Measurements from ENCODE around the gene TUBB6.

DNA sequence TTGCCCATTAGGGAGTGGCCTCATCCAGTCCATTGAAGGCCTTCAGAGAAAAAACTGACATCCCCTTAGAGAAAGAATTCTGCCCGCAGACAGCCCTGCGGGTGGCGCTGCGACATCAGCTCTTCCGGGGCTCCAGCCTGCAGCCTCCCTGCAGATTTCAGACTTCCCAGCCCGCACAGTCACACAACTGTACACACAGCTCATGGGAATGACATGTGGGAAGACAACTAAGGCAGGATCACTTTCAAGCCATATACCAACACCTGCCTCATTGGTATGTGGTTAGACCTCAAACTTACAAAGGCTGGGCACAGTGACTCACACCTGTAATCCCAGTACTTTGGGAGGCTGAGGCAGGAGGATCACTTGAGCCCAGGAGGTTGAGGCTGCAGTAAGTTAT, 24.8 kb upstream of the TUBB6 start:
- TF ChIP-seq, protein P1, sequence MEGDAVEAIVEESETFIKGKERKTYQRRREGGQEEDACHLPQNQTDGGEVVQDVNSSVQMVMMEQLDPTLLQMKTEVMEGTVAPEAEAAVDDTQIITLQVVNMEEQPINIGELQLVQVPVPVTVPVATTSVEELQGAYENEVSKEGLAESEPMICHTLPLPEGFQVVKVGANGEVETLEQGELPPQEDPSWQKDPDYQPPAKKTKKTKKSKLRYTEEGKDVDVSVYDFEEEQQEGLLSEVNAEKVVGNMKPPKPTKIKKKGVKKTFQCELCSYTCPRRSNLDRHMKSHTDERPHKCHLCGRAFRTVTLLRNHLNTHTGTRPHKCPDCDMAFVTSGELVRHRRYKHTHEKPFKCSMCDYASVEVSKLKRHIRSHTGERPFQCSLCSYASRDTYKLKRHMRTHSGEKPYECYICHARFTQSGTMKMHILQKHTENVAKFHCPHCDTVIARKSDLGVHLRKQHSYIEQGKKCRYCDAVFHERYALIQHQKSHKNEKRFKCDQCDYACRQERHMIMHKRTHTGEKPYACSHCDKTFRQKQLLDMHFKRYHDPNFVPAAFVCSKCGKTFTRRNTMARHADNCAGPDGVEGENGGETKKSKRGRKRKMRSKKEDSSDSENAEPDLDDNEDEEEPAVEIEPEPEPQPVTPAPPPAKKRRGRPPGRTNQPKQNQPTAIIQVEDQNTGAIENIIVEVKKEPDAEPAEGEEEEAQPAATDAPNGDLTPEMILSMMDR (IDR thresholded peaks at IDR 0.05) = no peak; the same call in 1 of the 2 replicates
- TF ChIP-seq SIN3A (IDR thresholded peaks at IDR 0.05; ENCODE audit: borderline replicate concordance, insufficient read depth, low read depth, low read length) (no peak), POLR2AphosphoS5 (IDR thresholded peaks at IDR 0.05; ENCODE audit: low read depth, low read length) (no peak), REST (IDR thresholded peaks at IDR 0.05; ENCODE audit: insufficient read depth in 1 of 2, low read depth in 2 of 2, low read length in 1 of 2) (no peak), TCF7L2 (IDR thresholded peaks at IDR 0.05; ENCODE audit: low read depth, low read length) (no peak)

Measured in Panc1 (cell line).